HEK293 (cell line): Measurements from ENCODE around the gene MLEC.

Experiments
- HOXD13 ChIP-seq: sonication (generic); formaldehyde crosslinking; IDR thresholded peaks from 2 replicates; pipeline ENCODE4 v1.8.0; 2022; ENCODE audit warnings: missing genetic modification reagents, borderline replicate concordance
- KLF16 ChIP-seq: fragments of 450-650 bp; formaldehyde crosslinking; IDR thresholded peaks from 2 replicates; pipeline ENCODE4 v1.5.1; 2017; ENCODE audit warnings: missing biosample characterization, missing genetic modification characterization
- KLF7 ChIP-seq: fragments of 450-650 bp; formaldehyde crosslinking; IDR thresholded peaks from 2 replicates; pipeline ENCODE4 v1.5.1; 2016; ENCODE audit warnings: missing biosample characterization, missing genetic modification characterization, borderline replicate concordance
- PRDM1 ChIP-seq: fragments of 450-650 bp; formaldehyde crosslinking; IDR thresholded peaks from 2 replicates; pipeline ENCODE4; 2016; ENCODE audit warnings: missing biosample characterization, missing genetic modification characterization
- SALL2 ChIP-seq: fragments of 450-650 bp; formaldehyde crosslinking; IDR thresholded peaks from 2 replicates; pipeline ENCODE4 v1.5.0; 2017; ENCODE audit warnings: missing biosample characterization, mild to moderate bottlenecking, missing genetic modification characterization, borderline replicate concordance
- SCRT1 ChIP-seq: fragments of 450-650 bp; formaldehyde crosslinking; IDR thresholded peaks from 2 replicates; pipeline ENCODE4 v1.5.1; 2016; ENCODE audit warnings: missing biosample characterization, missing genetic modification characterization, borderline replicate concordance
- SCRT2 ChIP-seq: fragments of 450-650 bp; formaldehyde crosslinking; IDR thresholded peaks from 2 replicates; pipeline ENCODE4 v1.5.1; 2016; ENCODE audit warnings: missing biosample characterization, missing genetic modification characterization
- WT1 ChIP-seq: fragments of 450-650 bp; formaldehyde crosslinking; IDR thresholded peaks from 2 replicates; pipeline ENCODE4 v1.5.1; 2016; ENCODE audit warnings: missing biosample characterization, missing genetic modification characterization
- ZBTB20 ChIP-seq: fragments of 450-650 bp; formaldehyde crosslinking; IDR thresholded peaks from 2 replicates; pipeline ENCODE4 v1.5.1; 2016; ENCODE audit warnings: missing biosample characterization, missing genetic modification characterization
- ZBTB7A ChIP-seq: fragments of 450-650 bp; formaldehyde crosslinking; IDR thresholded peaks from 2 replicates; pipeline ENCODE4 v1.5.1; 2016; ENCODE audit warnings: low read depth, missing biosample characterization, missing genetic modification characterization
- ZFP37 ChIP-seq: fragments of 450-650 bp; formaldehyde crosslinking; IDR thresholded peaks from 2 replicates; pipeline ENCODE4 v1.5.1; 2016; ENCODE audit warnings: missing biosample characterization, missing genetic modification characterization
- ZNF10 ChIP-seq: fragments of 450-650 bp; formaldehyde crosslinking; IDR thresholded peaks from 2 replicates; pipeline ENCODE4 v1.5.1; 2017; ENCODE audit warnings: missing biosample characterization, missing genetic modification characterization
- ZNF121 ChIP-seq: fragments of 450-650 bp; formaldehyde crosslinking; IDR thresholded peaks from 2 replicates; pipeline ENCODE4 v1.5.1; 2016; ENCODE audit warnings: missing biosample characterization, missing genetic modification characterization
- ZNF146 ChIP-seq: fragments of 450-650 bp; formaldehyde crosslinking; IDR thresholded peaks from 2 replicates; pipeline ENCODE4 v1.5.1; 2016; ENCODE audit warnings: missing biosample characterization, missing genetic modification characterization
- ZNF16 ChIP-seq: fragments of 450-650 bp; formaldehyde crosslinking; IDR thresholded peaks from 2 replicates; pipeline ENCODE4 v1.5.1; 2016; ENCODE audit warnings: low read depth, missing biosample characterization, missing genetic modification characterization
- ZNF184 ChIP-seq: fragments of 450-650 bp; IDR thresholded peaks from 2 replicates; pipeline ENCODE4 v1.5.1; 2018; ENCODE audit warnings: missing biosample characterization, mild to moderate bottlenecking, missing genetic modification characterization
- ZNF19 ChIP-seq: fragments of 450-650 bp; formaldehyde crosslinking; IDR thresholded peaks from 2 replicates; pipeline ENCODE4; 2016; ENCODE audit warnings: missing biosample characterization, missing genetic modification characterization, low read depth
- ZNF223 ChIP-seq: fragments of 450-650 bp; formaldehyde crosslinking; IDR thresholded peaks from 2 replicates; pipeline ENCODE4 v1.5.1; 2016; ENCODE audit warnings: missing biosample characterization, missing genetic modification characterization
- ZNF26 ChIP-seq: fragments of 450-650 bp; formaldehyde crosslinking; IDR thresholded peaks from 2 replicates; pipeline ENCODE4 v1.5.1; 2016; ENCODE audit warnings: missing biosample characterization, missing genetic modification characterization
- ZNF280C ChIP-seq: fragments of 450-650 bp; formaldehyde crosslinking; IDR thresholded peaks from 2 replicates; pipeline ENCODE4 v1.5.1; 2016; ENCODE audit warnings: missing biosample characterization, missing genetic modification characterization
- ZNF302 ChIP-seq: fragments of 450-650 bp; formaldehyde crosslinking; IDR thresholded peaks from 2 replicates; pipeline ENCODE4 v1.5.1; 2016; ENCODE audit warnings: missing biosample characterization, missing genetic modification characterization, low read depth
- ZNF311 ChIP-seq: fragments of 450-650 bp; formaldehyde crosslinking; IDR thresholded peaks from 2 replicates; pipeline ENCODE4 v1.5.1; 2017; ENCODE audit warnings: missing biosample characterization, missing genetic modification characterization, borderline replicate concordance
- ZNF416 ChIP-seq: fragments of 450-650 bp; formaldehyde crosslinking; IDR thresholded peaks from 2 replicates; pipeline ENCODE4 v1.5.1; 2016; ENCODE audit warnings: missing biosample characterization, missing genetic modification characterization
- ZNF433 ChIP-seq: fragments of 450-650 bp; formaldehyde crosslinking; IDR thresholded peaks from 2 replicates; pipeline ENCODE4 v1.5.1; 2016; ENCODE audit warnings: missing biosample characterization, missing genetic modification characterization, low read depth
- ZNF449 ChIP-seq: fragments of 450-650 bp; formaldehyde crosslinking; IDR thresholded peaks from 2 replicates; pipeline ENCODE4 v1.5.1; 2017; ENCODE audit warnings: missing biosample characterization, mild to moderate bottlenecking, missing genetic modification characterization, moderate library complexity
- ZNF530 ChIP-seq: fragments of 450-650 bp; formaldehyde crosslinking; IDR thresholded peaks from 2 replicates; pipeline ENCODE4 v1.5.1; 2016; ENCODE audit warnings: low read depth, missing biosample characterization, missing genetic modification characterization
- ZNF544 ChIP-seq: fragments of 450-650 bp; formaldehyde crosslinking; IDR thresholded peaks from 2 replicates; pipeline ENCODE4 v1.5.0; 2017; ENCODE audit warnings: missing biosample characterization, missing genetic modification characterization
- ZNF561 ChIP-seq: fragments of 450-650 bp; IDR thresholded peaks from 2 replicates; pipeline ENCODE4 v1.5.1; 2018; ENCODE audit warnings: missing biosample characterization, missing genetic modification characterization, borderline replicate concordance
- ZNF585B ChIP-seq: fragments of 450-650 bp; formaldehyde crosslinking; IDR thresholded peaks from 2 replicates; pipeline ENCODE4 v1.5.1; 2016; ENCODE audit warnings: missing biosample characterization, missing genetic modification characterization
- ZNF596 ChIP-seq: fragments of 450-650 bp; IDR thresholded peaks from 2 replicates; pipeline ENCODE4 v1.5.0; 2018; ENCODE audit warnings: missing biosample characterization, mild to moderate bottlenecking, missing genetic modification characterization, moderate library complexity
- ZNF621 ChIP-seq: fragments of 450-650 bp; formaldehyde crosslinking; IDR thresholded peaks from 2 replicates; pipeline ENCODE4 v1.5.1; 2017; ENCODE audit warnings: missing biosample characterization, missing genetic modification characterization
- ZNF626 ChIP-seq: fragments of 450-650 bp; sonication (Bioruptor Pico); formaldehyde crosslinking; IDR thresholded peaks from 2 replicates; pipeline ENCODE4 v1.5.1; 2018; ENCODE audit warnings: missing biosample characterization, missing genetic modification characterization, inconsistent platforms
- ZNF639 ChIP-seq: fragments of 450-650 bp; formaldehyde crosslinking; IDR thresholded peaks from 2 replicates; pipeline ENCODE4 v1.5.1; 2016; ENCODE audit warnings: missing biosample characterization, missing genetic modification characterization
- ZNF791 ChIP-seq: fragments of 450-650 bp; formaldehyde crosslinking; IDR thresholded peaks from 2 replicates; pipeline ENCODE4 v1.5.1; 2016; ENCODE audit warnings: missing biosample characterization, missing genetic modification characterization
- ZSCAN23 ChIP-seq: fragments of 450-650 bp; formaldehyde crosslinking; IDR thresholded peaks from 2 replicates; pipeline ENCODE4 v1.5.1; 2016; ENCODE audit warnings: missing biosample characterization, missing genetic modification characterization
- ZSCAN30 ChIP-seq: fragments of 450-650 bp; IDR thresholded peaks from 2 replicates; pipeline ENCODE4 v1.5.1; 2018; ENCODE audit warnings: missing biosample characterization, mild to moderate bottlenecking, missing genetic modification characterization, moderate library complexity

Gene MLEC

GRCh38 chr12:120640861-120641833, 45.8 kb upstream of the MLEC start (continued):
- TF ChIP-seq ZFP37 (tag by site-specific recombination): peak; percentile 74; the same call in 1 of the 2 replicates
- TF ChIP-seq ZNF311 (tag by site-specific recombination): no peak
- TF ChIP-seq SCRT1 (tag by site-specific recombination): no peak
- TF ChIP-seq ZNF585B (tag by site-specific recombination): no peak
- no peak for TF ChIP-seq ZNF19
- TF ChIP-seq ZNF449 (tag by site-specific recombination): no peak
- TF ChIP-seq ZNF302 (tag by site-specific recombination): no peak
- TF ChIP-seq HOXD13 (CRISPR knock-in tag): no peak
- no peak for TF ChIP-seq ZNF10 (tag by site-specific recombination)
- no peak for TF ChIP-seq ZNF639
- no peak for TF ChIP-seq ZNF16 (tag by site-specific recombination)
- TF ChIP-seq ZNF416 (tag by site-specific recombination): no peak
- TF ChIP-seq ZNF530: no peak
- TF ChIP-seq ZNF544 (tag by site-specific recombination): no peak
- TF ChIP-seq ZSCAN30 (tag by site-specific recombination): no peak
- peak; percentile 90 for TF ChIP-seq ZBTB20 (tag by site-specific recombination)
- TF ChIP-seq ZSCAN23 (tag by site-specific recombination): no peak
- TF ChIP-seq ZNF146 (tag by site-specific recombination): no peak
- no peak for TF ChIP-seq ZNF184 (tag by site-specific recombination)
- no peak for TF ChIP-seq PRDM1 (tag by site-specific recombination)
- TF ChIP-seq ZNF433: no peak
- TF ChIP-seq ZNF621: no peak
- TF ChIP-seq ZNF223: peak; percentile 80
- TF ChIP-seq ZNF791 (tag by site-specific recombination): no peak
- no peak for TF ChIP-seq ZBTB7A (tag by site-specific recombination)
- no peak for TF ChIP-seq ZNF121 (tag by site-specific recombination)
- no peak for TF ChIP-seq SALL2
- no peak for TF ChIP-seq ZNF561
- no peak for TF ChIP-seq ZNF596 (tag by site-specific recombination)
- no peak for TF ChIP-seq ZNF26
- no peak for TF ChIP-seq WT1 (tag by site-specific recombination)
- TF ChIP-seq KLF7 (tag by site-specific recombination): no peak
- TF ChIP-seq KLF16 (tag by site-specific recombination): no peak
- TF ChIP-seq ZNF626 (tag by site-specific recombination): no peak
- TF ChIP-seq SCRT2: no peak
- no peak for TF ChIP-seq ZNF280C (tag by site-specific recombination)
